Pulmonary artery endothelial cell (primary cell): ENCODE results near the gene EIF1B. TPM values are rescaled to one million over a fixed set of nuclear protein-coding genes. Genes with fewer than 3 reads are reported as not detected.

ENCODE experiments used
- DNase-seq: peaks from one replicate; pipeline ENCODE4 v3.0.0-alpha.2; 2011; ENCODE audit warnings: low read depth, low spot score
- total RNA-seq: library from RNA; depleted of rRNA; stranded (reverse); fragments of >200 nt; gene quantifications from 2 replicates; pipeline ENCODE4 v1.2.3, GENCODE V29; 2014

EIF1B gene
- total RNA-seq, 1 donor from 2014 or later, result 12.0 TPM

GRCh38 chr3:40340541-40341170, 31.1 kb downstream of the EIF1B start:
- DNase-seq, result no peak

- no peak for DNase-seq
Measured at GRCh38 chr3:40341671-40342070, 32.2 kb downstream of the EIF1B start.

- DNase-seq, result no peak
Measured at GRCh38 chr3:40350529-40350928, 41.0 kb downstream of the EIF1B start.

GRCh38 chr3:40355410-40355809, 45.9 kb downstream of the EIF1B start:
- no peak for DNase-seq

GRCh38 chr3:40358454-40358853, 48.9 kb downstream of the EIF1B start:
- DNase-seq, result no peak

Other genes starting within 250 kb of the EIF1B start
- gene ENTPD3, start 77.5 kb downstream of the EIF1B start, total RNA-seq, result 0.07 TPM in 1 of 2 replicates, not detected in the other
- 779 and 833 TPM in 2 replicates for gene RPL14, start 147.6 kb downstream of the EIF1B start, total RNA-seq
- gene ZNF619, start 167.4 kb downstream of the EIF1B start, total RNA-seq, result 6.7 and 7.7 TPM in 2 replicates
- 4.4 and 6.6 TPM in 2 replicates for gene ZNF620, start 196.3 kb downstream of the EIF1B start, total RNA-seq
- 8.8 and 9.6 TPM in 2 replicates for gene ZNF621, start 215.3 kb downstream of the EIF1B start, total RNA-seq